Liver (tissue), 9 donors: Measurements from ENCODE around the gene ASIC3. TPM values are rescaled to one million over a fixed set of nuclear protein-coding genes. Genes with fewer than 3 reads are reported as not detected.

Experiments used
- DNase-seq: peaks from one replicate; pipeline ENCODE4 v3.0.0-alpha.2; 2017; ENCODE audit warnings: low spot score
- H3K27ac ChIP-seq, 2 donors: one replicate each; pipeline ENCODE4 v1.7.0; 2013; ENCODE audit warnings: inconsistent platforms in 2 of 2, low read length in 2 of 2, control low read depth in 1 of 2, low read depth in 1 of 2, mild to moderate bottlenecking in 1 of 2
- H3K27me3 ChIP-seq, 4 donors: one replicate each; pipeline versions ENCODE4 v1.6.1 to v1.7.0; 2013; ENCODE audit warnings: low read length in 3 of 4, inconsistent platforms in 1 of 4, mild to moderate bottlenecking in 1 of 4, moderate library complexity in 1 of 4; ENCODE audit not compliant: control insufficient read depth in 4 of 4, insufficient read depth in 4 of 4
- H3K36me3 ChIP-seq, 4 donors: one replicate each; pipeline versions ENCODE4 v1.6.1 to v1.7.0; 2013; ENCODE audit warnings: low read length in 3 of 4, mild to moderate bottlenecking in 3 of 4, low read depth in 1 of 4, moderate library complexity in 1 of 4; ENCODE audit not compliant: control insufficient read depth in 4 of 4, insufficient read depth in 3 of 4
- H3K4me1 ChIP-seq, 4 donors: one replicate each; pipeline versions ENCODE4 v1.6.1 to v1.7.0; 2013; ENCODE audit warnings: low read length in 3 of 4, mild to moderate bottlenecking in 3 of 4, moderate library complexity in 1 of 4; ENCODE audit not compliant: control insufficient read depth in 4 of 4, insufficient read depth in 4 of 4
- H3K4me3 ChIP-seq, 3 donors: one replicate each; pipeline versions ENCODE4 v1.6.1 to v1.7.0; 2013; ENCODE audit warnings: low read length in 3 of 3, control low read depth in 1 of 3, low read depth in 1 of 3, mild to moderate bottlenecking in 1 of 3
- H3K9ac ChIP-seq, 2 donors: one replicate each; pipeline ENCODE4 v1.7.0; 2013; ENCODE audit warnings: low read length in 2 of 2, mild to moderate bottlenecking in 2 of 2, moderate library complexity in 2 of 2, control low read depth in 1 of 2, low read depth in 1 of 2
- H3K9me3 ChIP-seq, 4 donors: one replicate each; pipeline versions ENCODE4 v1.6.1 to v1.7.0; 2013; ENCODE audit warnings: low read length in 3 of 4; ENCODE audit not compliant: control insufficient read depth in 4 of 4
- CTCF ChIP-seq: fragments of 150-350 bp; IDR thresholded peaks from 2 replicates; pipeline ENCODE4 v1.5.1; 2017; ENCODE audit warnings: improper control_type of control experiment, low read depth, low read length; ENCODE audit not compliant: missing input control
- EGR1 ChIP-seq, 2 donors: IDR thresholded peaks; 2 replicates each; pipeline ENCODE4 v1.6.1; 2016 to 2018; ENCODE audit warnings: antibody characterized with exemption in 2 of 2, low read depth in 2 of 2
- FOXA1 ChIP-seq: IDR thresholded peaks from 2 replicates; pipeline ENCODE4 v1.6.1; 2016; ENCODE audit warnings: antibody characterized with exemption
- FOXA2 ChIP-seq: IDR thresholded peaks from 2 replicates; pipeline ENCODE4 v1.6.1; 2016; ENCODE audit warnings: antibody characterized with exemption
- GABPA ChIP-seq, 2 donors: IDR thresholded peaks in 1 of 2; conservative IDR thresholded peaks in 1 of 2; 2 replicates each; pipeline ENCODE4 v1.6.1; 2016; ENCODE audit warnings: antibody characterized with exemption in 2 of 2, mild to moderate bottlenecking in 1 of 2, moderate library complexity in 1 of 2
- HNF4A ChIP-seq, 2 donors: conservative IDR thresholded peaks; 2 replicates each; pipeline ENCODE4 v1.6.1; 2016; ENCODE audit warnings: antibody characterized with exemption in 2 of 2, mild to moderate bottlenecking in 2 of 2
- HNF4G ChIP-seq: IDR thresholded peaks from 2 replicates; pipeline ENCODE4 v1.6.1; 2016; ENCODE audit warnings: antibody characterized with exemption
- JUND ChIP-seq, 2 donors: IDR thresholded peaks; 2 replicates each; pipeline ENCODE4 v1.6.1; 2016; ENCODE audit warnings: antibody characterized with exemption in 2 of 2
- MAX ChIP-seq: IDR thresholded peaks from 2 replicates; pipeline ENCODE4 v1.6.1; 2016; ENCODE audit warnings: antibody characterized with exemption
- NR2F2 ChIP-seq: IDR thresholded peaks from 2 replicates; pipeline ENCODE4 v1.6.1; 2016; ENCODE audit warnings: antibody characterized with exemption
- RAD21 ChIP-seq, 2 donors: IDR thresholded peaks; 2 replicates each; pipeline ENCODE4 v1.6.1; 2016; ENCODE audit warnings: antibody characterized with exemption in 2 of 2, mild to moderate bottlenecking in 2 of 2
- REST ChIP-seq: IDR thresholded peaks from 2 replicates; pipeline ENCODE4 v1.6.1; 2016; ENCODE audit warnings: antibody characterized with exemption, mild to moderate bottlenecking
- RXRA ChIP-seq, 2 donors: IDR thresholded peaks; 2 replicates each; pipeline ENCODE4 v1.6.1; 2017 to 2018; ENCODE audit warnings: antibody characterized with exemption in 2 of 2, mild to moderate bottlenecking in 1 of 2
- SP1 ChIP-seq: IDR thresholded peaks from 2 replicates; pipeline ENCODE4 v1.6.1; 2018; ENCODE audit warnings: antibody characterized with exemption, mild to moderate bottlenecking
- TAF1 ChIP-seq: conservative IDR thresholded peaks from 2 replicates; pipeline ENCODE4 v1.6.1; 2016; ENCODE audit warnings: antibody characterized with exemption, mild to moderate bottlenecking
- ZBTB33 ChIP-seq: IDR thresholded peaks from 2 replicates; pipeline ENCODE4 v1.6.1; 2016; ENCODE audit warnings: antibody characterized with exemption
- WGBS: extraction: QIAGEN DNeasy Blood & Tissue Kit; methylation state at CpG from one replicate; pipeline ENCODE4 v1.1.7; 2013; 5-methylcytosine and 5-hydroxymethylcytosine counted together
- polyA plus RNA-seq, 2 donors: library from polyadenylated mRNA; stranded (reverse) in 1 of 2; unstranded in 1 of 2; fragments of 200-250 nt in 1 of 2; fragments of >200 nt in 1 of 2; fragmentation: Nextera tagmentation in 1 of 2; extraction: Ambion mirVana in 1 of 2; gene quantifications; one replicate each; pipeline versions ENCODE4 v1.2.1 to v1.2.3, GENCODE V29; 2013 to 2015
- total RNA-seq, 2 donors: library from RNA; depleted of rRNA; stranded (reverse); fragments of >200 nt; gene quantifications; one replicate each; pipeline ENCODE4 v1.2.3, GENCODE V29; 2014
- donor health status: healthy.
- donor health status: healthy.
- donor health status: healthy.
- donor health status: healthy.
- donor health status: healthy.

ASIC3 gene
- total and polyA plus RNA-seq, 4 donors = 0.05 to 1.0 (median 0.39) TPM

GRCh38 chr7:151010037-151010306 lies 38.4 kb upstream of the ASIC3 start:
- Histone ChIP-seq H3K9ac (no peak overlapping the region), H3K27ac (no peak overlapping the region), H3K27me3 (peaks cover 0 to 4% (median 0%) of the 10 kb centered on the region in 4 donors), H3K4me1 (peaks cover 2 to 32% (median 10%) of the 10 kb centered on the region in 4 donors), H3K4me3 (no peak overlapping the region), H3K9me3 (no peaks in the 10 kb centered on the region), H3K36me3 (no peaks in the 10 kb centered on the region)
- WGBS = 42% methylated on average over 7 of the region's 7 CpGs
- TF ChIP-seq HNF4G (no peak), HNF4A (conservative IDR thresholded peaks at IDR 0.05) (no peak), SP1 (no peak), TAF1 (no peak), GABPA (IDR thresholded peaks at IDR 0.05 in 1 of 2, conservative IDR thresholded peaks at IDR 0.05 in 1 of 2) (no peak), FOXA1 (no peak), MAX (no peak), RAD21 (IDR thresholded peaks at IDR 0.05) (no peak), JUND (IDR thresholded peaks at IDR 0.05) (no peak), EGR1 (IDR thresholded peaks at IDR 0.05; ENCODE audit: low read depth in 2 of 2) (no peak), CTCF (no peak), REST (no peak), FOXA2 (no peak)
- no peak for DNase-seq

- peaks cover 2 to 32% (median 10%) of the 10 kb centered on the region in 4 donors for H3K4me1 ChIP-seq
- H3K36me3 ChIP-seq = no peaks in the 10 kb centered on the region
- no peak overlapping the region for H3K4me3 ChIP-seq
- H3K9me3 ChIP-seq = no peaks in the 10 kb centered on the region
- H3K27ac ChIP-seq = no peak overlapping the region
- WGBS = 41% methylated on average over 18 of the region's 18 CpGs
- H3K27me3 ChIP-seq = peaks cover 0 to 4% (median under 1%) of the 10 kb centered on the region in 4 donors
- no peak for DNase-seq
- no peak overlapping the region for H3K9ac ChIP-seq
- TF ChIP-seq SP1 (no peak), HNF4A (conservative IDR thresholded peaks at IDR 0.05) (no peak), NR2F2 (no peak), RXRA (IDR thresholded peaks at IDR 0.05) (no peak), MAX (no peak), REST (no peak), FOXA1 (no peak), RAD21 (IDR thresholded peaks at IDR 0.05) (no peak), GABPA (IDR thresholded peaks at IDR 0.05 in 1 of 2, conservative IDR thresholded peaks at IDR 0.05 in 1 of 2) (no peak), CTCF (no peak), ZBTB33 (no peak)
Observed at GRCh38 chr7:151010307-151011096, 37.8 kb upstream of the ASIC3 start.
